GM21786 (cell line): ENCODE measurements around the gene FSD1L.
A peak's percentile ranks its signal among the peaks of the same experiment; 100 is the strongest.

Source experiments
- ATAC-seq: cut with Tn5 transposase; IDR thresholded peaks from one replicate; pipeline ENCODE4 v1.9.1; 2021; ENCODE audit not compliant: unreplicated experiment

The FSD1L gene

GRCh38 chr9:105447814-105448812, at the start of gene FSD1L:
FSD1L (plus strand) TSS chr9:105448034; CDS start chr9:105448221, 187 bp downstream.
- ATAC-seq: peak; percentile 93

- no peak for ATAC-seq
Observed at GRCh38 chr9:105399117-105399516, 48.7 kb upstream of the FSD1L start.

GRCh38 chr9:105401651-105402050, 46.2 kb upstream of the FSD1L start:
- ATAC-seq: no peak

- ATAC-seq: no peak
Observed at GRCh38 chr9:105403552-105404248, 44.1 kb upstream of the FSD1L start.

GRCh38 chr9:105405514-105406131, 42.2 kb upstream of the FSD1L start:
- ATAC-seq: peak; percentile 98

- no peak for ATAC-seq
Observed at GRCh38 chr9:105406369-105406768, 41.5 kb upstream of the FSD1L start.

- ATAC-seq: no peak
Observed at GRCh38 chr9:105413525-105413924, 34.3 kb upstream of the FSD1L start.

- peak; percentile 73 for ATAC-seq
Observed at GRCh38 chr9:105414947-105415661, 32.7 kb upstream of the FSD1L start.

- ATAC-seq: no peak
Observed at GRCh38 chr9:105415662-105415980, 32.2 kb upstream of the FSD1L start.

- ATAC-seq: peak; percentile 86
Observed at GRCh38 chr9:105416840-105417239, 31.0 kb upstream of the FSD1L start.

GRCh38 chr9:105418588-105419500, 29.0 kb upstream of the FSD1L start:
- no peak for ATAC-seq

GRCh38 chr9:105419816-105420597, 27.8 kb upstream of the FSD1L start:
- ATAC-seq: no peak

- ATAC-seq: no peak
Observed at GRCh38 chr9:105421154-105421553, 26.7 kb upstream of the FSD1L start.

- no peak for ATAC-seq
Observed at GRCh38 chr9:105421864-105422263, 26.0 kb upstream of the FSD1L start.

GRCh38 chr9:105425816-105426433, 21.9 kb upstream of the FSD1L start:
- no peak for ATAC-seq

GRCh38 chr9:105426657-105427056, 21.2 kb upstream of the FSD1L start:
- no peak for ATAC-seq

GRCh38 chr9:105431424-105432246, 16.2 kb upstream of the FSD1L start:
- no peak for ATAC-seq
